DOHH2 (cell line): ENCODE results near the gene SLC15A1.

Experiments
- H3F3A ChIP-seq: fragments of 200-600 bp; sonication (generic), shearing (Covaris generic); 2 replicates; pipeline ENCODE4 v1.6.0; 2016; ENCODE audit warnings: antibody characterized with exemption, mild to moderate bottlenecking; ENCODE audit not compliant: control insufficient read depth, insufficient read depth
- H3K27ac ChIP-seq: fragments of 200-600 bp; sonication (generic); 2 replicates; pipeline ENCODE4 v1.5.1; 2014; ENCODE audit warnings: low read depth, mild to moderate bottlenecking, low read length, moderate library complexity
- H3K27me3 ChIP-seq: fragments of 200-600 bp; sonication (generic); 2 replicates; pipeline ENCODE4 v1.6.1; 2014; ENCODE audit warnings: mild to moderate bottlenecking, low read length, mixed read lengths; ENCODE audit not compliant: control insufficient read depth
- H3K36me3 ChIP-seq: fragments of 200-600 bp; sonication (generic); 2 replicates; pipeline ENCODE4 v1.6.1; 2014; ENCODE audit warnings: mild to moderate bottlenecking, low read length, moderate library complexity, mixed read lengths; ENCODE audit not compliant: control insufficient read depth
- H3K4me1 ChIP-seq: fragments of 200-600 bp; sonication (generic); 2 replicates; pipeline ENCODE4 v1.6.1; 2014; ENCODE audit warnings: mild to moderate bottlenecking, low read length, mixed read lengths; ENCODE audit not compliant: control insufficient read depth
- H3K4me2 ChIP-seq: fragments of 200-600 bp; sonication (generic); 2 replicates; pipeline ENCODE4 v1.6.0; 2014; ENCODE audit warnings: mild to moderate bottlenecking, low read length, moderate library complexity
- H3K4me3 ChIP-seq: fragments of 200-600 bp; sonication (generic); 2 replicates; pipeline ENCODE4 v1.5.1; 2014; ENCODE audit warnings: mild to moderate bottlenecking, low read length, mixed read lengths
- H3K79me2 ChIP-seq: fragments of 200-600 bp; sonication (generic); 2 replicates; pipeline ENCODE4 v1.6.1; 2014; ENCODE audit warnings: mild to moderate bottlenecking, low read length, mixed read lengths; ENCODE audit not compliant: control insufficient read depth
- H3K9me2 ChIP-seq: fragments of 200-600 bp; sonication (generic); replicated peaks from 2 replicates; pipeline ENCODE4 v1.6.1; 2014; ENCODE audit warnings: mild to moderate bottlenecking, low read length, mixed read lengths; ENCODE audit not compliant: control insufficient read depth
- H3K9me3 ChIP-seq: fragments of 200-600 bp; sonication (generic); 2 replicates; pipeline ENCODE4 v1.6.1; 2014; ENCODE audit warnings: antibody characterized with exemption, low read length, mixed read lengths; ENCODE audit not compliant: control insufficient read depth, insufficient read depth
- H4K20me1 ChIP-seq: fragments of 200-600 bp; sonication (generic); 2 replicates; pipeline ENCODE4 v1.6.0; 2014; ENCODE audit warnings: low read depth, mild to moderate bottlenecking, antibody characterized with exemption, low read length, moderate library complexity; ENCODE audit not compliant: control insufficient read depth, insufficient read depth
- CTCF ChIP-seq: fragments of 200-600 bp; sonication (generic); IDR thresholded peaks from one replicate; pipeline ENCODE4 v1.5.1; 2014; ENCODE audit warnings: antibody characterized with exemption, mild to moderate bottlenecking, low read depth, low read length; ENCODE audit not compliant: poor library complexity, severe bottlenecking
- EZH2phosphoT487 ChIP-seq: fragments of 200-600 bp; sonication (generic); IDR thresholded peaks from 2 replicates; pipeline ENCODE4 v1.6.1; 2017; ENCODE audit warnings: borderline replicate concordance, mild to moderate bottlenecking, antibody characterized with exemption, low read length, moderate library complexity, mixed read lengths

Gene SLC15A1

GRCh38 chr13:98676239-98676638 lies 76.2 kb downstream of the SLC15A1 start:
- Histone ChIP-seq H3K27ac (no peak overlapping the region), H3K36me3 (no peaks in the 10 kb centered on the region), H3K79me2 (no peaks in the 10 kb centered on the region), H4K20me1 (no peaks in the 10 kb centered on the region), H3K9me2 (no peaks in the 10 kb centered on the region), H3K4me2 (no peak overlapping the region), H3K4me3 (no peak overlapping the region), H3F3A (no peaks in the 10 kb centered on the region), H3K27me3 (no peaks in the 10 kb centered on the region), H3K4me1 (no peaks in the 10 kb centered on the region), H3K9me3 (no peaks in the 10 kb centered on the region)
- no peak for TF ChIP-seq EZH2phosphoT487
- no peak for TF ChIP-seq CTCF

- no peaks in the 10 kb centered on the region for H3K9me2 ChIP-seq
- no peaks in the 10 kb centered on the region for H3F3A ChIP-seq
- no peak for TF ChIP-seq CTCF
- no peak for TF ChIP-seq EZH2phosphoT487
- no peaks in the 10 kb centered on the region for H3K36me3 ChIP-seq
- no peaks in the 10 kb centered on the region for H3K27me3 ChIP-seq
- H4K20me1 ChIP-seq = no peaks in the 10 kb centered on the region
- H3K79me2 ChIP-seq = no peaks in the 10 kb centered on the region
- no peak overlapping the region for H3K4me2 ChIP-seq
- H3K4me3 ChIP-seq = no peak overlapping the region
- no peak overlapping the region for H3K27ac ChIP-seq
- H3K9me3 ChIP-seq = no peaks in the 10 kb centered on the region
- H3K4me1 ChIP-seq = no peaks in the 10 kb centered on the region
These were observed 76.6 kb downstream of the SLC15A1 start for GRCh38 chr13:98675837-98676236.

- Histone ChIP-seq H3K79me2 (no peaks in the 10 kb centered on the region), H3F3A (no peaks in the 10 kb centered on the region), H3K27me3 (no peaks in the 10 kb centered on the region), H3K4me1 (no peaks in the 10 kb centered on the region), H3K36me3 (no peaks in the 10 kb centered on the region), H3K9me2 (no peaks in the 10 kb centered on the region), H4K20me1 (no peaks in the 10 kb centered on the region), H3K4me3 (no peak overlapping the region), H3K27ac (no peak overlapping the region), H3K9me3 (no peaks in the 10 kb centered on the region), H3K4me2 (no peak overlapping the region)
- TF ChIP-seq CTCF (no peak), EZH2phosphoT487 (no peak)
These were observed 77.4 kb downstream of the SLC15A1 start for GRCh38 chr13:98675066-98675465.
